Gastrocnemius medialis (tissue), 4 donors: ENCODE results near the gene ANKRD33B.

Experiments
- POLR2A ChIP-seq, 2 donors: fragments of 450-650 bp; IDR thresholded peaks; one replicate each; pipeline ENCODE4 v1.6.1; 2017; ENCODE audit warnings: antibody characterized with exemption in 2 of 2, mild to moderate bottlenecking in 2 of 2, moderate library complexity in 2 of 2
- TF ChIP-seq, protein P1 (sequence below), 5 experiments: fragments of 450-650 bp in 3 of 5; fragments of 200-600 bp in 2 of 5; sonication (generic) in 2 of 5; IDR thresholded peaks in 4 of 5; conservative IDR thresholded peaks in 1 of 5; 1 replicate in 4 of 5; 2 replicates in 1 of 5; pipeline ENCODE4 v1.5.1; 2016 to 2019; ENCODE audit warnings: antibody characterized with exemption in 5 of 5, mild to moderate bottlenecking in 3 of 5, moderate library complexity in 3 of 5

DNA sequence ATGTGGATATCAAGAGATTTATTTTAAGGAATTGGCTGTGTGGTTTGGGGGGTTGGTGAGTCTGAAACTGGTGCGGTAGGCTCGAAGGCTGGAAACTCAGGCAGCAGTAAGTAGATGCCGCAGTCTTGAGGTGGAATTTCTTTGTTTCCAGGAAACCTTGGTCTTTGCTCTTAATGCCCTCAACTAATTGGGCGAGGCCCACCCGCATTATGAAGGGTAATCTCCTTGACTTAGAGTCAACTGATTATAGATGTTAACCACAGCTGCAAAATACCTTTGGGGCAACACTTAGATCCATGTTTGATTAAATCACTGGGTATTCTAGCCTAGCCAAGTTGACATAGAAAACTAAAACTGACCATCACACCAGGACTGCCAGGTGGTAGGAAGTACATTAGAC lies 83.8 kb downstream of the ANKRD33B start:
- no peak for TF ChIP-seq POLR2A (IDR thresholded peaks at IDR 0.05)
- TF ChIP-seq, protein P1, sequence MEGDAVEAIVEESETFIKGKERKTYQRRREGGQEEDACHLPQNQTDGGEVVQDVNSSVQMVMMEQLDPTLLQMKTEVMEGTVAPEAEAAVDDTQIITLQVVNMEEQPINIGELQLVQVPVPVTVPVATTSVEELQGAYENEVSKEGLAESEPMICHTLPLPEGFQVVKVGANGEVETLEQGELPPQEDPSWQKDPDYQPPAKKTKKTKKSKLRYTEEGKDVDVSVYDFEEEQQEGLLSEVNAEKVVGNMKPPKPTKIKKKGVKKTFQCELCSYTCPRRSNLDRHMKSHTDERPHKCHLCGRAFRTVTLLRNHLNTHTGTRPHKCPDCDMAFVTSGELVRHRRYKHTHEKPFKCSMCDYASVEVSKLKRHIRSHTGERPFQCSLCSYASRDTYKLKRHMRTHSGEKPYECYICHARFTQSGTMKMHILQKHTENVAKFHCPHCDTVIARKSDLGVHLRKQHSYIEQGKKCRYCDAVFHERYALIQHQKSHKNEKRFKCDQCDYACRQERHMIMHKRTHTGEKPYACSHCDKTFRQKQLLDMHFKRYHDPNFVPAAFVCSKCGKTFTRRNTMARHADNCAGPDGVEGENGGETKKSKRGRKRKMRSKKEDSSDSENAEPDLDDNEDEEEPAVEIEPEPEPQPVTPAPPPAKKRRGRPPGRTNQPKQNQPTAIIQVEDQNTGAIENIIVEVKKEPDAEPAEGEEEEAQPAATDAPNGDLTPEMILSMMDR (IDR thresholded peaks at IDR 0.05 in 4 of 5, conservative IDR thresholded peaks at IDR 0.05 in 1 of 5) = no peak
